B cell (primary cell): ENCODE data around the gene WRNIP1. TPM values are rescaled to one million over a fixed set of nuclear protein-coding genes. Genes with fewer than 3 reads are reported as not detected.

Experiments
- ATAC-seq: fragments of 200-7000 bp; cut with Tn5 transposase; one replicate; pipeline ENCODE4 v1.10.0; 2021; ENCODE audit warnings: low read depth, mild to moderate bottlenecking, moderate number of reproducible peaks, moderate library complexity
- CTCF ChIA-PET: fragments of 350-600 bp; sonication (Branson Sonifier 250); formaldehyde crosslinking; loops from one replicate; lab custom pipeline; 2021; ENCODE audit warnings: antibody characterized with exemption, inconsistent platforms; lab: Charles Lee
- POLR2A ChIA-PET: fragments of 350-600 bp; sonication (Branson Sonifier 250); formaldehyde crosslinking; loops from one replicate; lab custom pipeline; 2021; ENCODE audit warnings: antibody characterized with exemption; lab: Charles Lee
- DNase-seq: peaks from one replicate; pipeline ENCODE4 v3.0.0; 2013
- H2AFZ ChIP-seq: 2 replicates; pipeline ENCODE4 v1.6.1; 2012; ENCODE audit warnings: mild to moderate bottlenecking, low read depth, low read length; ENCODE audit not compliant: insufficient read depth, poor library complexity, severe bottlenecking
- H3K27ac ChIP-seq, 2 donors: 1 replicate in 1 of 2; 2 replicates in 1 of 2; pipeline ENCODE4 v1.5.1; 2012 to 2013; ENCODE audit warnings: low read length in 2 of 2, mild to moderate bottlenecking in 2 of 2, moderate library complexity in 1 of 2
- H3K27me3 ChIP-seq, 4 experiments: fragments of 200-600 bp in 1 of 4; sonication (generic) in 1 of 4; replicated peaks in 1 of 4; 1 replicate in 2 of 4; 2 replicates in 2 of 4; pipeline versions ENCODE4 v1.6.1 to v1.7.0; 2013 to 2016; ENCODE audit warnings: low read length in 3 of 4, mild to moderate bottlenecking in 2 of 4, mixed read lengths in 1 of 4, moderate library complexity in 1 of 4; ENCODE audit not compliant: insufficient read depth in 4 of 4, control insufficient read depth in 3 of 4; ENCODE audit errors: control extremely low read depth in 1 of 4
- H3K36me3 ChIP-seq, 2 experiments: replicated peaks in 1 of 2; 1 replicate in 1 of 2; 2 replicates in 1 of 2; pipeline versions ENCODE4 v1.6.1 to v1.7.1; 2013; ENCODE audit warnings: low read length in 1 of 2; ENCODE audit not compliant: insufficient read depth in 2 of 2, control insufficient read depth in 1 of 2; ENCODE audit errors: control extremely low read depth in 1 of 2, extremely low read depth in 1 of 2
- H3K4me1 ChIP-seq, 2 donors: fragments of 200-600 bp in 1 of 2; sonication (generic) in 1 of 2; 1 replicate in 1 of 2; 2 replicates in 1 of 2; pipeline versions ENCODE4 v1.5.1 to v1.6.1; 2013 to 2017; ENCODE audit warnings: low read length in 2 of 2; ENCODE audit not compliant: control insufficient read depth in 2 of 2, insufficient read depth in 2 of 2
- H3K4me2 ChIP-seq: replicated peaks from 2 replicates; pipeline ENCODE3; 2012; ENCODE audit warnings: mild to moderate bottlenecking, low read depth, low read length; ENCODE audit not compliant: poor library complexity, severe bottlenecking
- H3K4me3 ChIP-seq, 5 experiments: fragments of 200-600 bp in 1 of 5; sonication (generic) in 1 of 5; 1 replicate in 3 of 5; 2 replicates in 2 of 5; pipeline versions ENCODE4 v1.5.1 to v1.7.0; 2011 to 2016; ENCODE audit warnings: low read length in 4 of 5, mild to moderate bottlenecking in 4 of 5, low read depth in 2 of 5, control low read depth in 1 of 5, moderate library complexity in 1 of 5; ENCODE audit not compliant: insufficient read depth in 1 of 5; ENCODE audit errors: control extremely low read depth in 1 of 5, extremely low read depth in 1 of 5
- H3K79me2 ChIP-seq: fragments of 200-600 bp; sonication (generic); one replicate; pipeline ENCODE4 v1.6.0; 2016; ENCODE audit warnings: low read length; ENCODE audit not compliant: control insufficient read depth, insufficient read depth
- H3K9ac ChIP-seq: fragments of 200-600 bp; sonication (generic); 2 replicates; pipeline ENCODE4 v1.6.1; 2017; ENCODE audit warnings: mild to moderate bottlenecking, low read length, moderate library complexity
- H3K9me3 ChIP-seq, 3 donors: one replicate each; pipeline versions ENCODE4 v1.6.1 to v1.7.1; 2013; ENCODE audit warnings: low read length in 2 of 3; ENCODE audit not compliant: control insufficient read depth in 2 of 3, insufficient read depth in 1 of 3; ENCODE audit errors: control extremely low read depth in 1 of 3
- H4K20me1 ChIP-seq: 2 replicates; pipeline ENCODE4 v1.6.0; 2012; ENCODE audit warnings: mild to moderate bottlenecking, low read length; ENCODE audit not compliant: insufficient read depth, control insufficient read depth, poor library complexity, severe bottlenecking
- H3K27ac Mint-ChIP-seq: one replicate; pipeline ENCODE4 v1.8.0; 2021; ENCODE audit warnings: mixed read lengths
- H3K27me3 Mint-ChIP-seq: one replicate; pipeline ENCODE4 v1.8.0; 2021; ENCODE audit warnings: mixed read lengths
- H3K4me1 Mint-ChIP-seq: one replicate; pipeline ENCODE4 v1.8.0; 2021; ENCODE audit warnings: mixed read lengths
- H3K4me3 Mint-ChIP-seq: one replicate; pipeline ENCODE4 v1.8.0; 2021; ENCODE audit warnings: mixed read lengths
- H3K9me3 Mint-ChIP-seq: one replicate; pipeline ENCODE4 v1.8.0; 2022; ENCODE audit warnings: mixed read lengths; ENCODE audit not compliant: insufficient read depth
- EZH2 ChIP-seq: IDR thresholded peaks from 2 replicates; pipeline ENCODE4 v1.6.1; 2012; ENCODE audit warnings: borderline replicate concordance, low read depth, mild to moderate bottlenecking, moderate library complexity, low read length; ENCODE audit not compliant: insufficient read depth, poor library complexity, severe bottlenecking
- WGBS: methylation state at CpG from one replicate; pipeline ENCODE4 v1.1.5; 2013; ENCODE audit warnings: missing lambda C conversion rate; ENCODE audit not compliant: insufficient coverage; 5-methylcytosine and 5-hydroxymethylcytosine counted together
- intact Hi-C: fragments of 100-400 bp; cut with micrococcal nuclease; formaldehyde crosslinking; loops from one replicate; pipeline ENCODE4 v1.10.0; 2022
- polyA plus RNA-seq: library from polyadenylated mRNA; depleted of rRNA; stranded (reverse); fragments of >200 nt; gene quantifications from 2 replicates; pipeline ENCODE4 v1.2.3, GENCODE V29; 2012
- total RNA-seq, 2 donors: library from RNA; stranded (reverse); fragments of 120-200 nt in 1 of 2; gene quantifications; 1 replicate in 1 of 2; 2 replicates in 1 of 2; pipeline versions ENCODE4 v1.2.3 to v1.2.4, GENCODE V29; 2013 to 2022
- TF ChIP-seq, protein P1 (sequence below): fragments of 200-600 bp; IDR thresholded peaks from one replicate; pipeline ENCODE4 v1.8.0; 2022; ENCODE audit warnings: antibody characterized with exemption, mild to moderate bottlenecking

The WRNIP1 gene
- total and polyA plus RNA-seq, 2 donors (not counting 1 experiment from before 2014, with no cell fraction given) = 32.6 to 35.2 TPM

DNA sequence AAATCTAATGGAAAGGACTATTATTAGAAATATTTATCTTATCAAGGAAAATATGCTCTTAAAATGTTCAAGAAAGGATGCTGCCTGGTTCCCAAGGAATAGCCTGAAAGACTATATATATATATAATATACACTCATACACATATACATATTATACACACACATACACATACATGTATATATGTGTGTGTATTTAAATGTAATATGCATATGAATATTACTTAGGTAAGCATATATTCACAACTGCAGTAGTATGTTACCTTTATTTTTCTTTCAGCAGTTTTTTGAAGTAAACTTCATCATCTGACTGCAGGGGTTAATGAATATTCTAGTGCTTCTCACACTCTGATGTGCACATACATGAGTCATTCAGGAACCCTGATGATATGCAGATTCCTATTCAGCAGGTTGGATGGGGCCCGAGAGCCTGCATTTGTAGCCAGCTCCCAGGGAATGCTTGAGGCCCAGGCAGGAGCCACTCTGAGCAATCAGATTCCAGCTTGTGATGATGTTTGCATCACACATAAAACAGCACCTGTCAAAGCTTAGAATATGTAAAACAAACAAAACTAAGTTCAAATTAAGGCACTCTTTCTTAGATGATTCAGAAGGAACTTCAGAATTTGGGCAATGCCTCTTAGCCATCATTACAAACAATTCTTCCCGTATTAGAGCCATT lies 30.6 kb upstream of the WRNIP1 start:
- peaks cover 2% of the 10 kb centered on the region for H3K9me3 Mint-ChIP-seq
- H3K27ac ChIP-seq = no peak overlapping the region
- H3K4me3 ChIP-seq = no peak overlapping the region

More for the DNA sequence above, 30.6 kb upstream of the WRNIP1 start:
- Histone ChIP-seq H3K4me2 (no peak overlapping the region), H3K4me1 (peaks cover 10 to 14% of the 10 kb centered on the region in 2 donors), H3K9ac (no peak overlapping the region), H3K36me3 (no peaks in the 10 kb centered on the region), H3K9me3 (peaks cover 1 to 18% (median 18%) of the 10 kb centered on the region in 3 donors), H2AFZ (no peak overlapping the region), H3K27me3 (no peaks in the 10 kb centered on the region), H3K79me2 (no peaks in the 10 kb centered on the region), H4K20me1 (no peaks in the 10 kb centered on the region)
- ChIA-PET POLR2A (no interaction called here), CTCF (interaction anchor here (1.1 to 7.5 kb wide), 2 partner anchors 16 to 27 kb away, joined by 5 to 98 read pairs; partner anchors contain the start of gene MYLK4)
- intact Hi-C loops = loop anchor here (10.0 kb wide), 1 partner anchor 490 kb away; the partner anchor contains the start of gene GMDS
- DNase-seq (no peak), ATAC-seq (no peak)
- no peaks in the 10 kb centered on the region for H3K27me3 Mint-ChIP-seq
- TF ChIP-seq EZH2 = no peak
- TF ChIP-seq, protein P1, sequence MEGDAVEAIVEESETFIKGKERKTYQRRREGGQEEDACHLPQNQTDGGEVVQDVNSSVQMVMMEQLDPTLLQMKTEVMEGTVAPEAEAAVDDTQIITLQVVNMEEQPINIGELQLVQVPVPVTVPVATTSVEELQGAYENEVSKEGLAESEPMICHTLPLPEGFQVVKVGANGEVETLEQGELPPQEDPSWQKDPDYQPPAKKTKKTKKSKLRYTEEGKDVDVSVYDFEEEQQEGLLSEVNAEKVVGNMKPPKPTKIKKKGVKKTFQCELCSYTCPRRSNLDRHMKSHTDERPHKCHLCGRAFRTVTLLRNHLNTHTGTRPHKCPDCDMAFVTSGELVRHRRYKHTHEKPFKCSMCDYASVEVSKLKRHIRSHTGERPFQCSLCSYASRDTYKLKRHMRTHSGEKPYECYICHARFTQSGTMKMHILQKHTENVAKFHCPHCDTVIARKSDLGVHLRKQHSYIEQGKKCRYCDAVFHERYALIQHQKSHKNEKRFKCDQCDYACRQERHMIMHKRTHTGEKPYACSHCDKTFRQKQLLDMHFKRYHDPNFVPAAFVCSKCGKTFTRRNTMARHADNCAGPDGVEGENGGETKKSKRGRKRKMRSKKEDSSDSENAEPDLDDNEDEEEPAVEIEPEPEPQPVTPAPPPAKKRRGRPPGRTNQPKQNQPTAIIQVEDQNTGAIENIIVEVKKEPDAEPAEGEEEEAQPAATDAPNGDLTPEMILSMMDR = no peak
- no peak overlapping the region for H3K4me3 Mint-ChIP-seq
- peaks cover 13% of the 10 kb centered on the region for H3K4me1 Mint-ChIP-seq
- 89% methylated on average over 1 of the region's 2 CpGs for WGBS
- no peak overlapping the region for H3K27ac Mint-ChIP-seq
